Lung (tissue), 12 donors: Measurements from ENCODE around the gene TACC3. TPM values are rescaled to one million over a fixed set of nuclear protein-coding genes. Genes with fewer than 3 reads are reported as not detected.

ENCODE experiments used
- ATAC-seq: fragments of 200-7000 bp; cut with Tn5 transposase; one replicate; pipeline ENCODE4 v1.9.1; 2020; ENCODE audit warnings: moderate number of reproducible peaks; ENCODE audit not compliant: insufficient read depth, low FRiP score
- DNase-seq, 3 donors: peaks; one replicate each; pipeline ENCODE4 v3.0.0-alpha.2; 2013 to 2017
- H3K27ac ChIP-seq, 2 donors: one replicate each; pipeline ENCODE4 v1.5.1; 2013; ENCODE audit warnings: mild to moderate bottlenecking in 2 of 2, moderate library complexity in 2 of 2, control low read depth in 1 of 2, inconsistent platforms in 1 of 2, low read depth in 1 of 2, low read length in 1 of 2
- H3K27me3 ChIP-seq, 3 donors: one replicate each; pipeline ENCODE4 v1.5.1; 2013; ENCODE audit warnings: low read length in 2 of 3; ENCODE audit not compliant: control insufficient read depth in 3 of 3, insufficient read depth in 3 of 3
- H3K36me3 ChIP-seq, 4 donors: one replicate each; pipeline ENCODE4 v1.5.1; 2013; ENCODE audit warnings: low read length in 4 of 4, mild to moderate bottlenecking in 1 of 4, moderate library complexity in 1 of 4; ENCODE audit not compliant: control insufficient read depth in 4 of 4, insufficient read depth in 4 of 4
- H3K4me1 ChIP-seq, 5 donors: one replicate each; pipeline ENCODE4 v1.5.1; 2013; ENCODE audit warnings: low read length in 5 of 5, mild to moderate bottlenecking in 2 of 5, moderate library complexity in 1 of 5; ENCODE audit not compliant: control insufficient read depth in 5 of 5, insufficient read depth in 5 of 5
- H3K4me3 ChIP-seq: one replicate; pipeline ENCODE4 v1.5.1; 2013; ENCODE audit warnings: mild to moderate bottlenecking, control low read depth, moderate library complexity
- H3K9ac ChIP-seq, 2 donors: one replicate each; pipeline ENCODE4 v1.5.1; 2013; ENCODE audit warnings: low read length in 2 of 2, control low read depth in 1 of 2; ENCODE audit not compliant: insufficient read depth in 1 of 2
- H3K9me3 ChIP-seq, 4 donors: one replicate each; pipeline ENCODE4 v1.5.1; 2013; ENCODE audit warnings: low read length in 3 of 4, mild to moderate bottlenecking in 1 of 4, moderate library complexity in 1 of 4; ENCODE audit not compliant: control insufficient read depth in 4 of 4, insufficient read depth in 3 of 4
- CTCF ChIP-seq: IDR thresholded peaks from 2 replicates; pipeline ENCODE4 v1.5.1; 2012; ENCODE audit warnings: mild to moderate bottlenecking; ENCODE audit errors: control extremely low read depth, extremely low read depth
- WGBS, 2 donors: extraction: QIAGEN DNeasy Blood & Tissue Kit; methylation state at CpG; one replicate each; pipeline ENCODE4 v1.1.7; 2013; 5-methylcytosine and 5-hydroxymethylcytosine counted together
- polyA plus RNA-seq, 2 donors: library from polyadenylated mRNA; stranded (reverse); fragments of 200-250 nt; gene quantifications; one replicate each; pipeline ENCODE4 v1.2.1, GENCODE V29; 2013
- total RNA-seq, 2 donors: library from RNA; depleted of rRNA in 1 of 2; stranded (reverse); fragments of >200 nt in 1 of 2; gene quantifications; one replicate each; pipeline ENCODE4 v1.2.1, GENCODE V29; 2014 to 2021
- donor health status: control.
- donor health status: control.
- donor health status: Bipolar disorder and iron deficiency.
- donor health status: healthy.
- donor health status: DM: yes; HTN: yes; CAD: no.

Gene TACC3
- total and polyA plus RNA-seq, 4 donors: 13.8 to 22.1 (median 18.5) TPM

GRCh38 chr4:1678244-1678643 is 43.1 kb upstream of the TACC3 start:
- H3K27me3 ChIP-seq: no peaks in the 10 kb centered on the region
- no peak for TF ChIP-seq CTCF
- H3K9me3 ChIP-seq: no peaks in the 10 kb centered on the region
- peaks cover 0 to 6% (median 0%) of the 10 kb centered on the region in 5 donors for H3K4me1 ChIP-seq
- DNase-seq (no peak), ATAC-seq (no peak)
- no peak overlapping the region for H3K9ac ChIP-seq
- WGBS, 2 donors: 85 to 97% methylated on average over 5 of the region's 5 CpGs
- H3K27ac ChIP-seq: no peak overlapping the region
- H3K36me3 ChIP-seq: no peaks in the 10 kb centered on the region
- H3K4me3 ChIP-seq: no peak overlapping the region

GRCh38 chr4:1682860-1683259 is 38.5 kb upstream of the TACC3 start:
- Histone ChIP-seq H3K9me3 (no peaks in the 10 kb centered on the region), H3K36me3 (no peaks in the 10 kb centered on the region), H3K9ac (peak overlapping the region in 1 of 2 donors; percentile 46), H3K4me3 (no peak overlapping the region), H3K4me1 (peaks cover 0 to 14% (median 4%) of the 10 kb centered on the region in 5 donors), H3K27ac (no peak overlapping the region), H3K27me3 (no peaks in the 10 kb centered on the region)
- DNase-seq (no peak), ATAC-seq (no peak)
- no peak for TF ChIP-seq CTCF
- 87 to 90% methylated on average over 13 of the region's 13 CpGs for WGBS, 2 donors

DNA sequence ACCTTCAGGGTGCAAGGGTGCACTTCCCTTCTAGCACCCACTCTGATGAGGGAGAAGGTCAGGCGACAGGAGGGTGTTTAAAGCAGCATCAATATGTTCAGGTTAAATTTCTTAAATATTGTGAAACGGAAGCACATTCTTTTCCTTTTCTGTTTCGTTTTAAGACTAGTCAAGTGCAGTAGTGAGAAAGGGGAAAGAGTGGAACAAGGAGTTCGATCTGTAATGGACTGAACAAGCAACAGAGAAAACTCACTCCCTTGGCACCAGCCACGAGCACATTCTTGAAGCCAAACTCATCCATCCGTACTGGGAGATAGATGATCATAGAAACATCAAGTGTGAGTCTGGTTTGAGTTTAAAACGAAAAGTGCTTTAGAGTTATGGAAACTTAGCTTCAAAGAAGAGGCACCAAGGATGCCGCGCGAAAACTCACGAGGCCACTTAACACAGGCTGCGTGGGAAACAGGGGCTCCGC is 38.0 kb upstream of the TACC3 start:
- Histone ChIP-seq H3K27me3 (no peaks in the 10 kb centered on the region), H3K9ac (peak overlapping the region in 1 of 2 donors; percentile 46), H3K36me3 (no peaks in the 10 kb centered on the region), H3K9me3 (no peaks in the 10 kb centered on the region), H3K4me3 (peak overlapping the region; percentile 57), H3K27ac (peak overlapping the region; percentile 79 to 92), H3K4me1 (peaks cover 0 to 14% (median 4%) of the 10 kb centered on the region in 5 donors)
- WGBS, 2 donors: 5 to 6% methylated on average over 13 of the region's 13 CpGs
- peak; percentile 21 to 57 (median 44) for DNase-seq
- no peak for TF ChIP-seq CTCF
- no peak for ATAC-seq
